HG03196 (cell line): ENCODE measurements around the gene FMNL3.

ENCODE experiments used
- ATAC-seq: cut with Tn5 transposase; IDR thresholded peaks from one replicate; pipeline ENCODE4 v1.9.1; 2021; ENCODE audit not compliant: unreplicated experiment

The FMNL3 gene

DNA sequence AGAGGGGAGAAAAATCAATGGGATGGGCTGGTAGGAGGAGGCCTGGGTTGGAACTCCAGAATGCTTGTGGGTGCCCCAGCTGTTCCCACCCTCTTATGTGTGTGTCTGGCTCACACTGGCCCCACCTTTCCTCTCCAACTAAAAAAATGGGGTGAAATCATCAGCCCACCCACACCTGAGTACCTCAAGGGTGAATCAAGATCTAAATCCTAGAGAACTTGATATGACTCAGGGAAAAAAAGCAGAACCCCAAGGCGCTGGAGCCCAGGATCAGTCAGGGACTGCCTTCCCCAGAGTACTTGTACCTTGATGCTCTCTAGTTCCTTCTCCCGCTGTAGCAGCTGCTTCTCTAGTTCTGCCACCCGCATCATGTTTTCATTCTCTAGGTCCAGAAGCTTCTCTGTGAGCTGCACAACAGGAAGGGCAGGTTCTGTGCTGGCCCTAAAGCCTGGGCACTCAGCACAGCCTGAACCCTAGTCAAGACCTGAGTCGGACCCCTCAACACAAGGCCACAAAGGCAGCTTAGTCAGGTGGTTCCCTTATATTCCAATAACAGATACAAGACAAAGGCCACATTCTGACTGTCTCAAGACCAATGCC, 54.2 kb downstream of the FMNL3 start:
- ATAC-seq: no peak

GRCh38 chr12:49651855-49652254, 55.4 kb downstream of the FMNL3 start:
- ATAC-seq: no peak

- no peak for ATAC-seq
Measured at GRCh38 chr12:49649892-49650291, 57.3 kb downstream of the FMNL3 start.

DNA sequence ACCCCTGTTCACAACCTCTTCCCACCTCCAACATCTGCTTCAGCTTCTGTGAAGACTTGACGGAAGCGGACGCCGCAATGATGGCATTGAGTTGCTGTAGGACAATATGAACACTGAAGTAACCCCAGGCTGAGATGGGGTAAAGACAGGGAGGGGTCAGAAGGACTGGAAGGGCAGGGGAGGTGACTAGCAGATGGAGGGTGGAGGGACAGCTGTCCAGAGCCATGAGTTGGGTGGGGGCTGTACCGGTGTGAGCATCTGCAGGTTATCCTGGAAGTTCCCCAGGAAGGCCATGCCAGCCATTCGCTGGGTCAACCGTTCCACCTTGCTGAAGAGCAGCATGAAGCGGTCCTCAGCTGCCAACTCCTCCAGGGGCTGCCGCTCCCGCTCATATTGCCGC, 57.8 kb downstream of the FMNL3 start:
- ATAC-seq: no peak

GRCh38 chr12:49648712-49649003, 58.5 kb downstream of the FMNL3 start:
- ATAC-seq: no peak

DNA sequence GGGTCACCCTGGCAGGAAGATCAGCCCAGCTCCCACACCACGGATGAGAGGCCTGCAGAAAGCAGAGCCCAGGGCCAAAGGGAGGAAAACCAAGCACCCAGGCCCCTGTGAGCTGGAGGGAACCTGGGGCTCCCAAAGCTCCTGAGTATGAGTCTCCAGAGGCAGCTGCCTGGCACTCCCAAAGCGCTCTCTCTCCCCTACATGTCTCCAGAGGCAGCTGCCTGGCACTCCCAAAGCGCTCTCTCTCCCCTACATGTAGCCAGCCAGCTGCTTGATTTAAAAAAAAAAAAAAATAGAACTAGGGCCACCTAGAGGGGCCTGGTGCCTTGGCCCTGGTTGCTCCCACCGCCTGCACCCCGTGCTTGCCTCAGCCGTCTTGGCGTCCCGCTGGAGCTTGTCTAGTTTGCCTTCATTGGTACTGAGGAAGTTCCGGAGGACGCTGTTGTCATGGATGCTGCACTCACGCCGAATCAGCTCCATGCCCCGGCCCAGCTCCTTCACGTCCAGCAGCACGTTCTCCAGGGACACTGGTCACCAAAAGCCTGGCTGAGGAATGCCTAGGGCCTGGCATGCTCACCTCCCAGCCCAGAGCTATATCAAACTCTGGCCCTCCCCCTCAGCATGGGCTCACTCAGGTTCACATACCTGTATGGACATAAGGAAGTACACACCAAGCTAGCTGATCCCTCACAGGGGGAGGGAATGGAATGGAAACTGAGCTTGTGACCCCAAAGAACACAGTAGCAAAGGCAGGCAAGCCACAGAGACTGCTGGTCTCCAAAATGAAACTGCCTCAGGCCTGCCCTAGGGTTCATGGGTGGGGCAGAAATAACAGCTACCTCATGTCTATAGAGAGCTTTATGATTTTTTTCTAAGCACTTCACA, 59.1 kb downstream of the FMNL3 start:
- ATAC-seq: no peak

- no peak for ATAC-seq
Measured at GRCh38 chr12:49646871-49647654, 60.1 kb downstream of the FMNL3 start.

DNA sequence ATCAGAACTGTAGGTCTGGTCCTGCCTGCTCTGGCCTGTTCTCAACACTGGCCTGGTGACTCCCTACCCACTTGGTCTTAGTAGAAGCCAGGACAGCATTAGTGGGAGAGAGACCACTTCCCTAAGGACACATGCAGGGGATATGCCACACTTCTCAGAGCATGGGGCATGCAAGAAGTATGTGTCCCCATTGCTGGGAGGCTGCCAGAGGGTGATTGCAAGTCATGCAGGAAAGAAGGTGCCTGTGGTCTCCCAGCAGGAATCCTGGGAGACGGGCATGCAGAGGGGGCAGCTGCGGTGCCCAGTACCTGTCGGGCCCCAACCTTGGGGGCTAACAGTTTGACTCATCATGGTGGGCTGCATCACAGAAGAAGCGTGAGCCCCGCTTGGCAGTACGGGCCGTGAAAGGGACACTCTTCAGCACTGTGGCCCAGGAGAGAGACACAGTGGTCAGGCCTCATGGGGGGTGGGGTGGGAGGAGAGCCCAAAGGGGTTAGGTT, 60.8 kb downstream of the FMNL3 start:
- ATAC-seq: no peak

DNA sequence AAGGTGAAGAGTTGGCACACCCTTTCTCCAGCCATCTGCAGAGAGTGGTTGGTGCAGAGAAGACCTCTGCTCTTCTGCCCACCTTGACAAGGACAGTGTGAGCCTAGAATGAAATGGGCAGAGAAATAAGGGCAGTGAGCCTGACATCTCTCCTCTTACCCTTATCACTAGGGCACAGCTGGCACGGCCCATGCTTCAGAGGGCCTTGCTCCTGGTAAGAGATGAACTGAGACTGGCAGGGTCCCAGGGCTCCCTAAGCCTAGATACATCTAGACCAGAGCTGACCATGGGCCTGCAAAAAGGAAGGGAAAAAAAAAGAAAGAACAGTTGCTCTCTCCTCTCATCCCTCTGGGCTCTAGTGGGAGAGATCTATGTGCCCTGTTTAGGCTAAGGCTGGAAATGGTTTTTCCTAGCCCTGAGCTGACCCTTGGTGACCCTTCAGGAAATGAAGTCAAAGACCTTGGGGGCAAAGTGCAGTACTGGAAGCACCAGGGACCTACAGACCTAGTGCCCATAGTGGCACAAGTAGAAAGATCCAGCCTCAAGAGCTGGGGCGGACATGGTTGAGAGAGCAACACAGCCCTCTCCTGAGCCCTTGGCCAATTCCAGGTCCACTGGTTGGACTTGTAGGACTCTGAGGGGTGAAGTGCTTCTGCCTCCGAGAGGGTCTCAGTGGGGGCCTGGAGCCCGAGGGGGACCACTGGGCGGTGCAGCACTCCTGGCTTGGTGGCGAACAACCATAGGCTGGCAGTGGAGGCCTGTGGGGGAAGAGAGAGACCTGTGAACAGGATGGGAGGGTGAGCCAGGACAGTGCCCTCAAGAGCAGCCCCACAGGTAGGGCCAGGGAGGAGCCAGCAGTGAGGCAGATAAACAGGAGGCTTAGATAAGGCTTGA, 61.8 kb downstream of the FMNL3 start:
- ATAC-seq: no peak

- ATAC-seq: no peak
Measured at GRCh38 chr12:49644620-49644994, 62.6 kb downstream of the FMNL3 start.

DNA sequence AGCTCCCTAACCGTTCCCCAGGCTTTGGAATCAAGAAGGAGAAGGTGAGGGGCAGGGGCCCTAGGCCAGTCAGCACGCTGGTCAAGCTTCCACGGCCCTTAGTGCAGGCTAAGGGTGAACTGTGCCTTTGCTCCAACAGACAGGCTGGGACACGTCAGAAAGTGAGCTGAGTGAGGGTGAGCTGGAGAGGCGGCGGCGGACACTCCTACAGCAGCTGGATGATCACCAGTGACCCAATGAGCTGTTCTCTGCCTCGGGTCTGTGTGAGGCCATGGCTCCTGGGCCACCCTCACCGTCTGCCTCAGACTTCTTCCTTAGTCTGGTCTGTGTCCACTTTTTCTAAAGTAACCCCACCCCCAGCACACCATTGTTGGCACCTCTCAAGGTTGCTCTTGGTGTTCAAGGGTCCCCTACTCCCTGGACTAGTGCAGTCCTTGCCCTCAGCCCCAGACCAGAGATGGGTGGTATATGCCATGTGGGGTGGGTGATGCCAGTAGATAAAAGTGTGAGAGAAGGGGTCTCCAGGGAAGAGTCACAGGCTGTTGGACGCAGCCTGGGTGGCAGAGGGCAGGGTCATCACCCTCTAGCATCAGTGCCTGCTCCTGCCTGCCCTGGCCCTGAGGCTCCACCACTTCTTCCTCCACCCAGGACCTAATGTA, 63.1 kb downstream of the FMNL3 start:
- no peak for ATAC-seq

DNA sequence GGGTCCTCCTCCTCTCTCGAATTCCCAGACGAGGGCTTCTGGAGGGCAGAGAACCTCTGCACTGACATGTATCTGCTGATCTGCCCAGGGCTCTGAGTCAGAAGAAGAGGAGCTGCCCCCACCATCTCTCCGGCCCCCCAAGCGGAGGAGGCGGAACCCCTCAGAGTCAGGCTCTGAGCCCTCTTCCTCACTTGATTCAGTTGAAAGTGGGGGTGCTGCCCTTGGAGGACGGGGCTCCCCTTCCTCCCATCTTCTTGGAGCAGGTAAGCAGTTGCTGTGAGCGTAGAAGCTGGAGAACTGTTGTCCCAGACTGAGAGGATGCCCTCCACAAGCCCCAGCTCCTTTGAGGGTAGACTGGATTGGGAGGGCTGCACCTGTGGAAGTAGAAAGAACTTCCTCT, 64.1 kb downstream of the FMNL3 start:
- no peak for ATAC-seq

- no peak for ATAC-seq
Measured at GRCh38 chr12:49642370-49642802, 64.8 kb downstream of the FMNL3 start.

- ATAC-seq: no peak
Measured at GRCh38 chr12:49641748-49642369, 65.3 kb downstream of the FMNL3 start.

GRCh38 chr12:49636979-49637755, 70.0 kb downstream of the FMNL3 start:
- ATAC-seq: no peak

DNA sequence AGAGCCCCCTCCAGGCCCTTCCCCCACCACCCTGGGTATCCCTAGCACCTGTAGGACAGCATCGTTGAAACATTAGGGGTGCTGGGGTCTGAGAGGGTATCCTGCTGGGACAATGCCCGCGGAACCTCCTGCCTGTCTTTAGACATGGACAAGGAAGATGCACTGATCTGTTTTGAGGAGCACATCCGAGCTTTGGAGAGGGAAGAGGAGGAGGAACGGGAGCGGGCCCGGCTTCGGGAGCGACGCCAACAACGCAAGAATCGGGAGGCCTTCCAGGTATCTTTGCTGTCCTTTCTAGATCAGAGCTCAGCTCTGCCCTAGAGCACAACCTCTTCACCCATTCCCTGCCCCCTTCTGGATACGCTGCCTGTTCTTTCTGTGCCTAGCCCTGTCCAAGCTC, 70.6 kb downstream of the FMNL3 start:
- ATAC-seq: no peak

GRCh38 chr12:49635656-49636055, 71.5 kb downstream of the FMNL3 start:
- ATAC-seq: no peak

GRCh38 chr12:49635036-49635435, 72.2 kb downstream of the FMNL3 start:
- no peak for ATAC-seq

GRCh38 chr12:49633703-49634345, 73.4 kb downstream of the FMNL3 start:
- ATAC-seq: no peak
